Measurements from ENCODE around the gene RAB7A. TPM values are rescaled to one million over a fixed set of nuclear protein-coding genes. Genes with fewer than 3 reads are reported as not detected.
A peak's percentile ranks its signal among the peaks of the same experiment; 100 is the strongest.

Gene RAB7A
- total and polyA plus RNA-seq, 2 of the 13 experiments (the other 11 are each of a cell fraction or from before 2014, with no cell fraction given) = 26.5 to 182 TPM

DNA sequence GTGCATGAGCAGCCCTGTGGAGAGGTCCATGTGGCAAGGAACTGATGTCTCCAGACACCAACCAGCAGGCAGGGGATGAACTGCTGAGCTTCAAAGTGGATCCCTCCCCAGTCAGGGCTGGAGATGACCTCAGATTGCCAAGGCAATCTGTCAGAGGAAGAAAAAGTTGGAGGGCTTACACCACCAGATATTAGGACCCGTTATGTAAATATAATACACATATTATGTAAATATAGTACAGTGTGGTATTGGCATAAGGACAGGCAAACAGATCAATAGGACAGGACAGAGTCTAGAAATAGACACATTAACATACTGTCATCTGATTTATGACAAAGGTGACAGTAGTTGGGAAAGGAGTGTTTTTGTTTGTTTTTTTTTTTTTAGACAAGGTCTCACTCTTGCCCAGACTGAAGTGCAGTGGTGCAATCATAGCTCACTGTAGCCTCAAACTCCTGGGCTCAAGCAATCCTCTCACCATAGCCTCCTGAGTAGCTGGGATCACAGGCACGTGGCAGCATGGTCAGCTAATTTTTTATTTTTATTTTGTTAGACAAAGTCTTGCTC is 18.0 kb upstream of the RAB7A start (continued):
- TF ChIP-seq ZNF503 (CRISPR knock-in tag; IDR thresholded peaks at IDR 0.05) (peak; percentile 50; the same call in 1 of the 2 replicates), ZNF670 (CRISPR knock-in tag; IDR thresholded peaks at IDR 0.05; ENCODE audit: borderline replicate concordance) (peak; percentile 84; the same call in 1 of the 2 replicates), HDAC1 (CRISPR knock-in tag; IDR thresholded peaks at IDR 0.05) (peak; percentile 94), HHEX (CRISPR knock-in tag; IDR thresholded peaks at IDR 0.05) (peak; percentile 97), ZSCAN29 (CRISPR knock-in tag; conservative IDR thresholded peaks at IDR 0.05) (0 out of 2 replicates have a peak, but pooled peaks have one; percentile 54), MAFG (CRISPR knock-in tag; IDR thresholded peaks at IDR 0.05) (no peak), KAT2B (IDR thresholded peaks at IDR 0.05; ENCODE audit: borderline replicate concordance, low read depth, low read length) (peak; percentile 65), TRIM22 (IDR thresholded peaks at IDR 0.05) (no peak), MXD4 (CRISPR knock-in tag; IDR thresholded peaks at IDR 0.05) (peak; percentile 44; the same call in 1 of the 2 replicates), MEIS1 (CRISPR knock-in tag; IDR thresholded peaks at IDR 0.05; ENCODE audit: borderline replicate concordance) (peak; percentile 98), RARA (CRISPR knock-in tag; IDR thresholded peaks at IDR 0.05) (peak; percentile 85), NFIC (IDR thresholded peaks at IDR 0.05; ENCODE audit: low read length) (peak; percentile 89; the same call in 1 of the 2 replicates)
- TF ChIP-seq, protein P1, sequence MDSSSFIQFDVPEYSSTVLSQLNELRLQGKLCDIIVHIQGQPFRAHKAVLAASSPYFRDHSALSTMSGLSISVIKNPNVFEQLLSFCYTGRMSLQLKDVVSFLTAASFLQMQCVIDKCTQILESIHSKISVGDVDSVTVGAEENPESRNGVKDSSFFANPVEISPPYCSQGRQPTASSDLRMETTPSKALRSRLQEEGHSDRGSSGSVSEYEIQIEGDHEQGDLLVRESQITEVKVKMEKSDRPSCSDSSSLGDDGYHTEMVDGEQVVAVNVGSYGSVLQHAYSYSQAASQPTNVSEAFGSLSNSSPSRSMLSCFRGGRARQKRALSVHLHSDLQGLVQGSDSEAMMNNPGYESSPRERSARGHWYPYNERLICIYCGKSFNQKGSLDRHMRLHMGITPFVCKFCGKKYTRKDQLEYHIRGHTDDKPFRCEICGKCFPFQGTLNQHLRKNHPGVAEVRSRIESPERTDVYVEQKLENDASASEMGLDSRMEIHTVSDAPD (CRISPR knock-in tag; IDR thresholded peaks at IDR 0.05) = peak; percentile 55; the same call in 1 of the 2 replicates
- TF ChIP-seq, protein P2, sequence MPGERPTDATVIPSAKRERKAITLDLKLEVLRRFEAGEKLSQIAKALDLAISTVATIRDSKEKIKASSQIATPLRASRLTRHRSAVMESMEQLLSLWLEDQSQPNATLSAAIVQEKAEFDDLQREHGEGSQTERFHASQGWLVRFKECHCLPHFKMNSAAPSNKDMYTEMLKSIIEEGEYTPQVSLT (CRISPR knock-in tag; IDR thresholded peaks at IDR 0.05; ENCODE audit: borderline replicate concordance, low read depth) = no peak
- TF ChIP-seq, protein P3, sequence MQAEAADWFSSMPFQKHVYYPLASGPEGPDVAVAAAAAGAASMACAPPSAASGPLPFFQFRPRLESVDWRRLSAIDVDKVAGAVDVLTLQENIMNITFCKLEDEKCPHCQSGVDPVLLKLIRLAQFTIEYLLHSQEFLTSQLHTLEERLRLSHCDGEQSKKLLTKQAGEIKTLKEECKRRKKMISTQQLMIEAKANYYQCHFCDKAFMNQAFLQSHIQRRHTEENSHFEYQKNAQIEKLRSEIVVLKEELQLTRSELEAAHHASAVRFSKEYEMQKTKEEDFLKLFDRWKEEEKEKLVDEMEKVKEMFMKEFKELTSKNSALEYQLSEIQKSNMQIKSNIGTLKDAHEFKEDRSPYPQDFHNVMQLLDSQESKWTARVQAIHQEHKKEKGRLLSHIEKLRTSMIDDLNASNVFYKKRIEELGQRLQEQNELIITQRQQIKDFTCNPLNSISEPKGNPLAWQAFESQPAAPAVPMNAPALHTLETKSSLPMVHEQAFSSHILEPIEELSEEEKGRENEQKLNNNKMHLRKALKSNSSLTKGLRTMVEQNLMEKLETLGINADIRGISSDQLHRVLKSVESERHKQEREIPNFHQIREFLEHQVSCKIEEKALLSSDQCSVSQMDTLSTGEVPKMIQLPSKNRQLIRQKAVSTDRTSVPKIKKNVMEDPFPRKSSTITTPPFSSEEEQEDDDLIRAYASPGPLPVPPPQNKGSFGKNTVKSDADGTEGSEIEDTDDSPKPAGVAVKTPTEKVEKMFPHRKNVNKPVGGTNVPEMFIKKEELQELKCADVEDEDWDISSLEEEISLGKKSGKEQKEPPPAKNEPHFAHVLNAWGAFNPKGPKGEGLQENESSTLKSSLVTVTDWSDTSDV (CRISPR knock-in tag; IDR thresholded peaks at IDR 0.05) = no peak
- TF ChIP-seq, protein P4, sequence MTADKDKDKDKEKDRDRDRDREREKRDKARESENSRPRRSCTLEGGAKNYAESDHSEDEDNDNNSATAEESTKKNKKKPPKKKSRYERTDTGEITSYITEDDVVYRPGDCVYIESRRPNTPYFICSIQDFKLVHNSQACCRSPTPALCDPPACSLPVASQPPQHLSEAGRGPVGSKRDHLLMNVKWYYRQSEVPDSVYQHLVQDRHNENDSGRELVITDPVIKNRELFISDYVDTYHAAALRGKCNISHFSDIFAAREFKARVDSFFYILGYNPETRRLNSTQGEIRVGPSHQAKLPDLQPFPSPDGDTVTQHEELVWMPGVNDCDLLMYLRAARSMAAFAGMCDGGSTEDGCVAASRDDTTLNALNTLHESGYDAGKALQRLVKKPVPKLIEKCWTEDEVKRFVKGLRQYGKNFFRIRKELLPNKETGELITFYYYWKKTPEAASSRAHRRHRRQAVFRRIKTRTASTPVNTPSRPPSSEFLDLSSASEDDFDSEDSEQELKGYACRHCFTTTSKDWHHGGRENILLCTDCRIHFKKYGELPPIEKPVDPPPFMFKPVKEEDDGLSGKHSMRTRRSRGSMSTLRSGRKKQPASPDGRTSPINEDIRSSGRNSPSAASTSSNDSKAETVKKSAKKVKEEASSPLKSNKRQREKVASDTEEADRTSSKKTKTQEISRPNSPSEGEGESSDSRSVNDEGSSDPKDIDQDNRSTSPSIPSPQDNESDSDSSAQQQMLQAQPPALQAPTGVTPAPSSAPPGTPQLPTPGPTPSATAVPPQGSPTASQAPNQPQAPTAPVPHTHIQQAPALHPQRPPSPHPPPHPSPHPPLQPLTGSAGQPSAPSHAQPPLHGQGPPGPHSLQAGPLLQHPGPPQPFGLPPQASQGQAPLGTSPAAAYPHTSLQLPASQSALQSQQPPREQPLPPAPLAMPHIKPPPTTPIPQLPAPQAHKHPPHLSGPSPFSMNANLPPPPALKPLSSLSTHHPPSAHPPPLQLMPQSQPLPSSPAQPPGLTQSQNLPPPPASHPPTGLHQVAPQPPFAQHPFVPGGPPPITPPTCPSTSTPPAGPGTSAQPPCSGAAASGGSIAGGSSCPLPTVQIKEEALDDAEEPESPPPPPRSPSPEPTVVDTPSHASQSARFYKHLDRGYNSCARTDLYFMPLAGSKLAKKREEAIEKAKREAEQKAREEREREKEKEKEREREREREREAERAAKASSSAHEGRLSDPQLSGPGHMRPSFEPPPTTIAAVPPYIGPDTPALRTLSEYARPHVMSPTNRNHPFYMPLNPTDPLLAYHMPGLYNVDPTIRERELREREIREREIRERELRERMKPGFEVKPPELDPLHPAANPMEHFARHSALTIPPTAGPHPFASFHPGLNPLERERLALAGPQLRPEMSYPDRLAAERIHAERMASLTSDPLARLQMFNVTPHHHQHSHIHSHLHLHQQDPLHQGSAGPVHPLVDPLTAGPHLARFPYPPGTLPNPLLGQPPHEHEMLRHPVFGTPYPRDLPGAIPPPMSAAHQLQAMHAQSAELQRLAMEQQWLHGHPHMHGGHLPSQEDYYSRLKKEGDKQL (CRISPR knock-in tag; IDR thresholded peaks at IDR 0.05; ENCODE audit: low read depth) = peak; percentile 88
